ENCODE measurements around the gene ZIK1. TPM values are rescaled to one million over a fixed set of nuclear protein-coding genes. Genes with fewer than 3 reads are reported as not detected.

ZIK1 gene
- total RNA-seq, 1 donor = 12.1 TPM

- TF ChIP-seq CTCF (IDR thresholded peaks at IDR 0.05; ENCODE audit: insufficient read depth, low read depth, low read length) = no peak
- DNase-seq (ENCODE audit: low read depth) = no peak
- H3K4me3 ChIP-seq (ENCODE audit: low read depth, low read length) = no peak overlapping the region
These were observed 39.1 kb downstream of the ZIK1 start for GRCh38 chr19:57623091-57623490.

DNA sequence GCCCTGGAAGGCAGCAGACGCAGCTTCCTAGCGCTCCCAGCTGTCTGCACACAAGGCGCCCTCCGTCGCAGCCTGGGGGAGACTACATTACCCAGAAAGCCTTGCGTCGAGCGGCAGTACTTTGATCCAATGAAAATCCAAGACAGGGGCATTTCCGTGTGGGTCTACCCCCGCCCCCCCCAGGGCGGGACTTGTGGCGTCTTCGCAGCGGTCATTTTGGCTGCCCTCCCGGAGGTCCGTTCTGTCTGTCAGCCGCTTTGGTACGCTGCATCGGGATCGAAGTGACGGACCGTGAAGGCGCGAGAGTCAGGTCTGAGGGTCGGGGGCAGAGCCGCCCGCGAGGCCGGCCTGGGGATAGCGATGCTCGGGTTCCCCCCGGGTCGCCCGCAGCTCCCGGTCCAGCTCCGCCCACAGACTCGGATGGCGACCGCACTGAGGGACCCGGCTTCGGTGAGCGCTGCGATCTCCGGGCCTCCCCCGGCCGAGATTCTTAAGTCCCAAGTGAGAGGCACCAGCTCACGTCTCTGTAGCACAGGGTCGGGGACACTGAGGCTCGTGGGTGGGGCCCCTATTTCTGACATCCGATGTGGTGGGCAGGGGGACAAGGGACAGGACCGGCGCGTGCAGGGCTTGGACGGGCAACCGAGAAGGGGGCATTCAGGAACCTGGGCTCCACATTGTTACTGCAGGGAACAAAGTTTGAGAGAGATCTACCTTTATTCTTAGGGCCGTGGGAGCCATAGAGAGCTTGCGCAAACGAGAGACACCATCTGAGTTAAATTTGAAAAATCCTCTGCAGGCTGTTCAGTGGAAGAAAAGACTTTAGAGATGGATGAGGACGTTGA, 49.3 kb downstream of the ZIK1 start, which contains the start of gene ZNF211:
TSS of gene ZNF211 (plus strand) at position 182 of the 845 bp plus-strand sequence. CDS start at position 361, 179 bp downstream.
- DNase-seq (ENCODE audit: low read depth) = peak; percentile 94

DNA sequence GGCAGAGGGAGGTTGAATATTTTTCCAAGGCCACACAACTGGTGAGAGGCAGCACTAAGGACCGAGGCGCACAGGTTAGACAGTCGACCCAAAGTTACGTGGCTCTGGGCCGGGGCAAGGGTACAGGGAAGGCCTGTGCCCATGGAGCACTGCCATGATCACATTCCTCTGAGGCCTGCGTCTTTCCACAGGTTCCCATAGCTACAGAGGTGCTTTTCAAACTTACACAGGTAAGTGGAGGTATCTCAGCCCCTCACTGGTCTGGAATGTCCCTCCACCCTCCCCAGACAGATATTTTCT, 49.8 kb downstream of the ZIK1 start:
- H3K4me3 ChIP-seq (ENCODE audit: low read depth, low read length) = peak overlapping the region; percentile 95
- no peak for DNase-seq (ENCODE audit: low read depth)
- TF ChIP-seq CTCF (IDR thresholded peaks at IDR 0.05; ENCODE audit: insufficient read depth, low read depth, low read length) = no peak

More for the DNA sequence above, 49.3 kb downstream of the ZIK1 start, which contains the start of gene ZNF211:
- peak within 1 kb of the TSS; percentile 95 for H3K4me3 ChIP-seq (ENCODE audit: low read depth, low read length)
- TF ChIP-seq CTCF (IDR thresholded peaks at IDR 0.05; ENCODE audit: insufficient read depth, low read depth, low read length) = no peak

GRCh38 chr19:57637379-57637778, 53.4 kb downstream of the ZIK1 start:
- no peak for TF ChIP-seq CTCF (IDR thresholded peaks at IDR 0.05; ENCODE audit: insufficient read depth, low read depth, low read length)
- no peak for DNase-seq (ENCODE audit: low read depth)
- no peak overlapping the region for H3K4me3 ChIP-seq (ENCODE audit: low read depth, low read length)

DNA sequence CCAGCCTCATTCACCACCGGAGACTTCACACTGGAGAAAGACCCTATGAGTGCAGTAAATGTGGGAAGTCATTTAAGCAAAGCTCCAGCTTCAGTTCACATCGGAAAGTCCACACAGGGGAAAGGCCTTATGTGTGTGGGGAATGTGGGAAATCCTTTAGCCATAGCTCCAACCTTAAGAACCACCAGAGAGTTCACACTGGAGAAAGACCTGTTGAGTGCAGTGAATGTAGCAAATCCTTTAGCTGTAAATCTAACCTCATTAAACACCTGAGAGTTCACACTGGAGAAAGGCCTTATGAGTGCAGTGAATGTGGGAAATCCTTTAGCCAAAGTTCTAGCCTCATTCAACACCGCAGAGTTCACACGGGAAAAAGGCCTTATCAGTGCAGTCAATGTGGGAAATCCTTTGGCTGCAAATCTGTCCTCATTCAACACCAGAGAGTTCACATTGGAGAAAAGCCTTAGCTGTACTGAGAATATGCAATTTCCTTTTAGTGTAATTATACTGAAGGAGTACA, 57.8 kb downstream of the ZIK1 start:
- DNase-seq (ENCODE audit: low read depth) = no peak
- H3K4me3 ChIP-seq (ENCODE audit: low read depth, low read length) = no peak overlapping the region
- no peak for TF ChIP-seq CTCF (IDR thresholded peaks at IDR 0.05; ENCODE audit: insufficient read depth, low read depth, low read length)

GRCh38 chr19:57642396-57643046, 58.6 kb downstream of the ZIK1 start:
- H3K4me3 ChIP-seq (ENCODE audit: low read depth, low read length) = no peak overlapping the region
- DNase-seq (ENCODE audit: low read depth) = no peak
- TF ChIP-seq CTCF (IDR thresholded peaks at IDR 0.05; ENCODE audit: insufficient read depth, low read depth, low read length) = no peak

Other genes with a start within 250 kb of the ZIK1 start
- 9.0 and 11.2 TPM in 2 replicates for gene ZNF304, start 232.9 kb upstream of the ZIK1 start, total RNA-seq
- 8.4 and 11.7 TPM in 2 replicates for gene TRAPPC2B, start 220.6 kb upstream of the ZIK1 start, total RNA-seq
- gene ZNF547, start 220.6 kb upstream of the ZIK1 start, total RNA-seq = 1.9 and 6.0 TPM in 2 replicates
- gene ZNF548, start 194.3 kb upstream of the ZIK1 start, total RNA-seq = 15.8 and 19.0 TPM in 2 replicates
- gene ZNF17, start 173.0 kb upstream of the ZIK1 start, total RNA-seq = 10.4 and 15.1 TPM in 2 replicates
- gene ZNF749, start 148.8 kb upstream of the ZIK1 start, total RNA-seq = 10.8 and 11.0 TPM in 2 replicates
- gene VN1R1, start 127.0 kb upstream of the ZIK1 start, total RNA-seq = 0.32 and 0.86 TPM in 2 replicates
- gene ZNF772, start 106.6 kb upstream of the ZIK1 start, total RNA-seq = 10.8 and 16.1 TPM in 2 replicates
- 10.4 and 13.5 TPM in 2 replicates for gene ZNF419, start 96.4 kb upstream of the ZIK1 start, total RNA-seq
- gene ZNF773, start 84.2 kb upstream of the ZIK1 start, total RNA-seq = 12.1 and 17.4 TPM in 2 replicates
- 4.5 and 6.5 TPM in 2 replicates for gene ZNF549, start 56.8 kb upstream of the ZIK1 start, total RNA-seq
- gene ZNF550, start 24.3 kb upstream of the ZIK1 start, total RNA-seq = 5.5 and 8.6 TPM in 2 replicates
- gene ZNF416, start 5.2 kb upstream of the ZIK1 start, total RNA-seq = 4.5 and 6.9 TPM in 2 replicates
- 3.9 and 7.1 TPM in 2 replicates for gene ZNF530, start 15.7 kb downstream of the ZIK1 start, total RNA-seq
- gene ZNF134, start 30.1 kb downstream of the ZIK1 start, total RNA-seq = 20.0 and 21.2 TPM in 2 replicates
- gene ZNF211, start 49.0 kb downstream of the ZIK1 start, total RNA-seq = 9.3 and 11.7 TPM in 2 replicates
- gene ZSCAN4, start 84.8 kb downstream of the ZIK1 start, total RNA-seq = not detected in 2 replicates
- 6.4 and 6.5 TPM in 2 replicates for gene ZNF551, start 97.8 kb downstream of the ZIK1 start, total RNA-seq
- 1.3 and 1.7 TPM in 2 replicates for gene ZNF154, start 125.1 kb downstream of the ZIK1 start, total RNA-seq
- gene ZNF671, start 143.5 kb downstream of the ZIK1 start, total RNA-seq = 5.8 and 6.9 TPM in 2 replicates
- 11.9 and 14.7 TPM in 2 replicates for gene ZNF776, start 162.7 kb downstream of the ZIK1 start, total RNA-seq
- 12.2 and 22.9 TPM in 2 replicates for gene ZNF586, start 185.5 kb downstream of the ZIK1 start, total RNA-seq
- 7.4 and 12.1 TPM in 2 replicates for gene ZNF552, start 230.8 kb downstream of the ZIK1 start, total RNA-seq
- 25.1 and 28.1 TPM in 2 replicates for gene ZNF587B, start 246.2 kb downstream of the ZIK1 start, total RNA-seq

Measured in fibroblast of villous mesenchyme (primary cell).